K562 (cell line): ENCODE measurements around the gene LSM4. TPM values are rescaled to one million over a fixed set of nuclear protein-coding genes. Genes with fewer than 3 reads are reported as not detected.

Source experiments
- FOXJ2 ChIP-seq: fragments of 200-800 bp; sonication (Bioruptor generic); IDR thresholded peaks from 2 replicates; pipeline ENCODE4 v1.6.1; 2016; ENCODE audit warnings: missing genetic modification characterization, missing compliant biosample characterization
- FOXJ3 ChIP-seq: sonication (generic); formaldehyde crosslinking; IDR thresholded peaks from 2 replicates; pipeline ENCODE4 v1.4.0; 2020; ENCODE audit warnings: mild to moderate bottlenecking, missing genetic modification reagents
- NCOA4 ChIP-seq: fragments of 450-650 bp; IDR thresholded peaks from 2 replicates; pipeline ENCODE4 v1.6.1; 2018; ENCODE audit warnings: mild to moderate bottlenecking; ENCODE audit not compliant: partially characterized antibody
- POLR2G ChIP-seq: fragments of 200-400 bp; formaldehyde crosslinking; IDR thresholded peaks from 2 replicates; pipeline ENCODE4 v1.6.1; 2017; ENCODE audit warnings: low read depth, mild to moderate bottlenecking, antibody characterized with exemption, low read length, moderate library complexity
- RHOXF2B ChIP-seq: fragments of 250-450 bp; sonication (Bioruptor Pico); conservative IDR thresholded peaks from 2 replicates; pipeline ENCODE4 v1.5.1; 2021
- SMARCB1 ChIP-seq: IDR thresholded peaks from 2 replicates; pipeline ENCODE4 v1.6.1; 2011; ENCODE audit warnings: improper control_type of control experiment, low read depth; ENCODE audit not compliant: insufficient read length
- SNRNP70 ChIP-seq: fragments of 200-400 bp; formaldehyde crosslinking; optimal IDR thresholded peaks from 2 replicates; pipeline ENCODE3; 2017; ENCODE audit warnings: low read depth, low read length
- SREBF2 ChIP-seq: sonication (generic); formaldehyde crosslinking; IDR thresholded peaks from 2 replicates; pipeline ENCODE4 v1.4.0; 2020; ENCODE audit warnings: mild to moderate bottlenecking, missing genetic modification reagents
- ZBTB40 ChIP-seq, 2 experiments: fragments of 450-650 bp in 1 of 2; sonication (generic) in 1 of 2; formaldehyde crosslinking in 1 of 2; IDR thresholded peaks; 2 replicates each; pipeline versions ENCODE4 v1.7.1 to v1.9.0; 2016 to 2022; ENCODE audit warnings: inconsistent platforms in 1 of 2, mild to moderate bottlenecking in 1 of 2, missing genetic modification reagents in 1 of 2
- ZNF232 ChIP-seq: sonication (generic); formaldehyde crosslinking; IDR thresholded peaks from 2 replicates; pipeline ENCODE4 v1.8.0; 2022; ENCODE audit warnings: mild to moderate bottlenecking, missing genetic modification reagents
- ZNF253 ChIP-seq: fragments of 250-450 bp; sonication (Bioruptor Pico); conservative IDR thresholded peaks from 2 replicates; pipeline ENCODE4 v1.6.1; 2021; ENCODE audit warnings: mild to moderate bottlenecking
- ZNF3 ChIP-seq: fragments of 250-450 bp; sonication (Bioruptor Pico); IDR thresholded peaks from 2 replicates; pipeline ENCODE4 v1.5.0; 2021; ENCODE audit warnings: mild to moderate bottlenecking, moderate library complexity
- ZNF445 ChIP-seq: fragments of 250-450 bp; sonication (Bioruptor Pico); IDR thresholded peaks from 2 replicates; pipeline ENCODE4 v1.4.0; 2020; ENCODE audit warnings: low read depth, mild to moderate bottlenecking, moderate library complexity
- ZNF592 ChIP-seq: fragments of 450-650 bp; IDR thresholded peaks from 2 replicates; pipeline ENCODE4 v1.6.1; 2017; ENCODE audit warnings: antibody characterized with exemption, mild to moderate bottlenecking
- polyA plus RNA-seq, 8 experiments: library from polyadenylated mRNA; depleted of rRNA in 4 of 8; stranded (reverse) in 5 of 8; unstranded in 3 of 8; fragments of >200 nt; fragmentation: Nextera tagmentation in 2 of 8; fragmentation: Illumina TruSeq in 1 of 8; extraction: Ambion mirVana in 2 of 8; extraction: Trizol in 1 of 8; gene quantifications; 2 replicates each; pipeline versions ENCODE4 v1.2.1 to v1.2.3, GENCODE V29; 2011 to 2014; ENCODE audit warnings: inconsistent platforms in 1 of 8, missing spikeins in 1 of 8
- total RNA-seq, 7 experiments: library from RNA; depleted of rRNA in 6 of 7; stranded (reverse); fragments of >200 nt in 6 of 7; fragmentation: Illumina TruSeq in 2 of 7; extraction: Trizol in 2 of 7; gene quantifications; 2 replicates each; pipeline versions ENCODE4 v1.2.1 to v1.2.3, GENCODE V29; 2011 to 2021; ENCODE audit warnings: low replicate concordance in 1 of 7

LSM4 gene
- total and polyA plus RNA-seq, 9 of the 15 experiments (the other 6 are each of a cell fraction or from before 2014, with no cell fraction given), result 11.9 to 763 (median 202) TPM

GRCh38 chr19:18304458-18305310 is 18.2 kb downstream of the LSM4 start (continued):
- TF ChIP-seq ZBTB40 (IDR thresholded peaks at IDR 0.05), result no peak; the same call in 1 of the 2 replicates
- no peak for TF ChIP-seq ZBTB40 (CRISPR knock-in tag; IDR thresholded peaks at IDR 0.05)
- TF ChIP-seq FOXJ3 (CRISPR knock-in tag), result no peak
- TF ChIP-seq SREBF2 (CRISPR knock-in tag), result no peak
- TF ChIP-seq POLR2G, result peak; percentile 90
- TF ChIP-seq NCOA4, result no peak
- TF ChIP-seq ZNF445, result no peak
- no peak for TF ChIP-seq ZNF3 (CRISPR knock-in tag)
- peak; percentile 88 for TF ChIP-seq ZNF592
- no peak for TF ChIP-seq ZNF232
- no peak for TF ChIP-seq ZNF253 (CRISPR knock-in tag)
- TF ChIP-seq SMARCB1, result no peak
- TF ChIP-seq RHOXF2B (CRISPR knock-in tag), result no peak; the same call in 1 of the 2 replicates
- TF ChIP-seq FOXJ2, result no peak
- no peak for TF ChIP-seq SNRNP70
